ENCODE data around the gene BCL2L13.
A peak's percentile ranks its signal among the peaks of the same experiment; 100 is the strongest.
"Not testable (repeated sequence)": the region's sequence is repeated elsewhere in the genome, so short reads cannot be mapped to it uniquely, and the experiment has no call there.

The BCL2L13 gene

DNA sequence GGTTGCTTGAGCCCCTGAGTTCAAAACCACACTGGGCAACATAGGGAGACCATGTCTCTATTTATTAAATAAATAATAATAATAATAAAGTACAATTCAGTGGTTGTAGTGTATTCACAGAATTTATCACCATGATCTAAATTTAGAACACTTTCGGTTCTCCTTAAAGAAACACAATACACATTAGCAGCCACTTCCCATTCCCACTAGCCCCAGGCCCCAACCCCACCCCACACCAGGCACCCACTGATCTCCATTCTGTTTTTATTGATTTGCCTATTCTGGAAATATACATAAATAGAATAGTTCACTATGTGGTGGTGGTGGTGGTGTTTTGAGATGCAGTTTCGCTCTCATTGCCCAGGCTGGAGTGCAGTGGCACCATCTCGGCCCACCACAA lies 45.7 kb downstream of the BCL2L13 start:
- no peaks in the 10 kb centered on the region for H3K27me3 ChIP-seq (ENCODE audit: low read depth)
- H3K4me1 ChIP-seq: no peaks in the 10 kb centered on the region
- no peak overlapping the region for H3K4me3 ChIP-seq
- peaks cover 16% of the 10 kb centered on the region for H3K36me3 ChIP-seq (replicated peaks)
- H3K9me3 ChIP-seq: no peaks in the 10 kb centered on the region
- no peak for DNase-seq (ENCODE audit: low spot score in 2 of 2)
- in situ Hi-C loops (cut with MboI; ENCODE audit: low sequenced_read_pairs): no loop called here

- no peaks in the 10 kb centered on the region for H3K4me1 ChIP-seq
- no peaks in the 10 kb centered on the region for H3K27me3 ChIP-seq (ENCODE audit: low read depth)
- in situ Hi-C loops (cut with MboI; ENCODE audit: low sequenced_read_pairs): no loop called here
- H3K9me3 ChIP-seq: peaks cover 2% of the 10 kb centered on the region; the same call in 1 of the 2 replicates
- no peak overlapping the region for H3K4me3 ChIP-seq
- DNase-seq (ENCODE audit: low spot score in 2 of 2): no peak
- peaks cover 9% of the 10 kb centered on the region for H3K36me3 ChIP-seq (replicated peaks)
These were observed 54.3 kb downstream of the BCL2L13 start for GRCh38 chr22:17692841-17693240.

DNA sequence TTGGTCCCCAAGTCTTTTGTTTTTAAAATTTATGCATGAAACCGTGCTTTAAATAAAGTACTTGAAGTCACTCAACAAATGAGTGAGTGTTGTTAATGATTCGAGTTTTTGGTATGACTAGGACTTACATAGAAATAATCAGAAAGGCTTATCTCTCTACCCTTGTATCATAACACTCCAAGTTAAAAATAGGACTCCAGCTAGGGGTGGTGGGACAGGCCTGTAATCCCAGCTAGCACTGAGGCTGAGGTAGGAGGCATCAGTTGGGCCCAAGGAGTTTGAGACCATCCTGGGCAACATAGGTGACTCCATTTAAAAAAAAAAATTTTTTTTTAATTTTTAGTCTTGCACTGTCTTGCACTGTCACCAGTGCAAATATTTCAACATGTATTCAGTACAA lies 55.6 kb downstream of the BCL2L13 start:
- peaks cover 4% of the 10 kb centered on the region for H3K4me1 ChIP-seq
- peaks cover 2% of the 10 kb centered on the region; the same call in 1 of the 2 replicates for H3K9me3 ChIP-seq
- H3K27me3 ChIP-seq (ENCODE audit: low read depth): no peaks in the 10 kb centered on the region
- no peak overlapping the region for H3K4me3 ChIP-seq
- H3K36me3 ChIP-seq (replicated peaks): peaks cover 5% of the 10 kb centered on the region
- in situ Hi-C loops (cut with MboI; ENCODE audit: low sequenced_read_pairs): no loop called here
- no peak for DNase-seq (ENCODE audit: low spot score in 2 of 2)

GRCh38 chr22:17694752-17695151 lies 56.2 kb downstream of the BCL2L13 start:
- in situ Hi-C loops (cut with MboI; ENCODE audit: low sequenced_read_pairs): no loop called here
- Histone ChIP-seq H3K36me3 (replicated peaks) (0 out of 2 replicates have a peak, but pooled peaks cover 2% of the 10 kb centered on the region), H3K27me3 (ENCODE audit: low read depth) (no peaks in the 10 kb centered on the region), H3K4me3 (no peak overlapping the region), H3K4me1 (peaks cover 8% of the 10 kb centered on the region), H3K9me3 (peaks cover 2% of the 10 kb centered on the region; the same call in 1 of the 2 replicates)
- DNase-seq (ENCODE audit: low spot score in 2 of 2): no peak

DNA sequence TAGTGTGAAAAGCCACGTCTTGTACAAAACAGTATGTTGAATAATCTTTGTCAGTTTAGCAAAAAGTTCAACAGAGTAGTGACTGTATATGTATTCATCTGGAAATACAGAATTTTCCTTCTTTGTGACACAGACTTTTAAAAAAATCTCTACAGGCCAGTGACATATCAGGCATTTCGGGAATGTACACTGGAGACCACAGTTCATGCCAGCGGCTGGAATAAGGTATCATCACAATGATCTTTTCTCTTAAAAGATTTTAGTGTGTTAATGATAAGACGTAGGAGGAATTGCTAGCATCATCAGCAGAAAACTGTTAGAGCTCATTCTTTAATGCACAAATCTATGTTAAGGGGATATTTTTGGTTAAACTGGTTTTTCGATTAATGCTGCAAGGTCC lies 57.4 kb downstream of the BCL2L13 start:
- 0 out of 2 replicates have a peak, but pooled peaks cover 2% of the 10 kb centered on the region for H3K36me3 ChIP-seq (replicated peaks)
- in situ Hi-C loops (cut with MboI; ENCODE audit: low sequenced_read_pairs): no loop called here
- H3K9me3 ChIP-seq: peaks cover 2% of the 10 kb centered on the region; the same call in 1 of the 2 replicates
- H3K27me3 ChIP-seq (ENCODE audit: low read depth): no peaks in the 10 kb centered on the region
- H3K4me1 ChIP-seq: peaks cover 20% of the 10 kb centered on the region
- DNase-seq (ENCODE audit: low spot score in 2 of 2): no peak
- H3K4me3 ChIP-seq: no peak overlapping the region

- DNase-seq (ENCODE audit: low spot score in 2 of 2); in situ Hi-C loops (cut with MboI; ENCODE audit: low sequenced_read_pairs); H3K9me3 ChIP-seq; H3K36me3 ChIP-seq (replicated peaks); H3K27me3 ChIP-seq (ENCODE audit: low read depth); H3K4me3 ChIP-seq: not testable (repeated sequence)
- peaks cover 24% of the 10 kb centered on the region for H3K4me1 ChIP-seq
These were observed 58.6 kb downstream of the BCL2L13 start for GRCh38 chr22:17697196-17697595.

DNA sequence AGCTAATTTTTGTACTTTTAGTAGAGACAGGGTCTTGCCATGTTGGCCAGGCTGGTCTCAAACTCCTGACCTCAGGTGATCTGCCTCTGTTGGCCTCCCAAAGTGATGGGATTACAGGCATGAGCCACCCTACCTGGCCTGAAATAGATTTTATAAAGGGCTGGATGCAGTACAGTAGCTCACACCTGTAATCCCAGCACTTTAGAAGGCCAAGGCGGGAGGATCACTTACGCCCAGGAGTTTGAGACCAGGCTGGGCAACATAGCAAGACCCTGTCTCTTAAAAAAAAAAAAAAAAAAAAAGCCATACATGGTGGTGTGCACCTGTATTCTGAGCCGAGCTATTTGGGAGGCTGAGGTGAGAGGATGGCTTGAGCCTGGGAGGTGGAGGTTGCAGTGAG lies 59.7 kb downstream of the BCL2L13 start:
- in situ Hi-C loops (cut with MboI; ENCODE audit: low sequenced_read_pairs); H3K9me3 ChIP-seq; H3K4me3 ChIP-seq; DNase-seq (ENCODE audit: low spot score in 2 of 2); H3K36me3 ChIP-seq (replicated peaks); H3K27me3 ChIP-seq (ENCODE audit: low read depth): not testable (repeated sequence)
- peaks cover 24% of the 10 kb centered on the region for H3K4me1 ChIP-seq

DNA sequence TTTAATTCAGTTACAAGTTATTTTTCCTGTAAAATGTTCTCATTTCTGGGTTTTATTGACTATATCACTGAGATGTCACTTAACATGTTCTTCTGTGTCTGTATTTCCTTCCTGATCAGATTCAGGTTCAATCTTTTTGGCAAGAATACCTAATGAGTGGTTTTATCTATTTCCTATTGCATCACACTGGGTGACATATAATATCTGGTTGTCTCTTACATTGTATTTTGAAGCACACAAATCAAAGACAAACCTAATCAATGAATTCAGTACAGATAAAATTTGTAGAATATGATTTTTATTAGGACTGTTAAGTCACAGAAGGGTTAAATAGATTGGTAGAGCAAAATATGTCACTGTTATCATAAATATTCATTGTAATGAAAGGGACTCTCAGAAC lies 60.4 kb downstream of the BCL2L13 start:
- Histone ChIP-seq H3K4me3 (no peak overlapping the region), H3K9me3 (peaks cover 2% of the 10 kb centered on the region; the same call in 1 of the 2 replicates), H3K36me3 (replicated peaks) (no peaks in the 10 kb centered on the region), H3K27me3 (ENCODE audit: low read depth) (no peaks in the 10 kb centered on the region), H3K4me1 (peaks cover 24% of the 10 kb centered on the region)
- in situ Hi-C loops (cut with MboI; ENCODE audit: low sequenced_read_pairs): no loop called here
- no peak for DNase-seq (ENCODE audit: low spot score in 2 of 2)

DNA sequence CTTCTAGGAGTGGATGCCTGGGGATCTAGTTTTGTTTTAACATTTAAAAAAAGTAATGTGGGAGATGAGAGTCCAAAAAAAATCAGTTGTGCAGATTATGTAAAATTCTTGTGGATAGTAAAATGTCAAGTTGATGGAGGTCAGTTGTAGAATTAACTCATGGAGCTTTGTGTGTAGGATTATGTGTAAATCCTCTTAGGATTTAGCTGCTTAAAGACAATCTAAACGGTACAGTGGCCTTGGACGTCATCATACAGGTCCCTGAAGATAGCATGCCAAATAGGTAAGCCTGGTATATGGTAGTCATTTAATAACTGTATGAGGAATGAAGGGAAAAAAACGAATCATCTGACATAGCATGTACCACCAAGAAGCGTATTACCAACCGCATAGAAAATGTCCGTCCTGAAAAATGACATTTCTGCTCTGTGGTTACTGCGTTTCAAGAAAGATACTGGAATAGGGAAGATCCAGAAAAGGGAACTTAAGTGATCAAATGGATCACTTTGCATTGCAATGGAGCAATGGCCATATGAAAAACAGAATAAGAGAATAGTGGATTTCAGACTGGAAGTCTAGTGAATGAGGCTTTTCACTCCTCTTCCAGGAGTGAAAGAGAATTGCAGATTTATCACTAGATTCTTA lies 61.3 kb downstream of the BCL2L13 start:
- in situ Hi-C loops (cut with MboI; ENCODE audit: low sequenced_read_pairs): no loop called here
- peaks cover 24% of the 10 kb centered on the region for H3K4me1 ChIP-seq
- no peaks in the 10 kb centered on the region; the same call in 1 of the 2 replicates for H3K36me3 ChIP-seq (replicated peaks)
- peak; percentile 17 to 70 for DNase-seq (ENCODE audit: low spot score in 2 of 2)
- H3K27me3 ChIP-seq (ENCODE audit: low read depth): no peaks in the 10 kb centered on the region
- no peak overlapping the region for H3K4me3 ChIP-seq
- peaks cover 2% of the 10 kb centered on the region; the same call in 1 of the 2 replicates for H3K9me3 ChIP-seq

DNA sequence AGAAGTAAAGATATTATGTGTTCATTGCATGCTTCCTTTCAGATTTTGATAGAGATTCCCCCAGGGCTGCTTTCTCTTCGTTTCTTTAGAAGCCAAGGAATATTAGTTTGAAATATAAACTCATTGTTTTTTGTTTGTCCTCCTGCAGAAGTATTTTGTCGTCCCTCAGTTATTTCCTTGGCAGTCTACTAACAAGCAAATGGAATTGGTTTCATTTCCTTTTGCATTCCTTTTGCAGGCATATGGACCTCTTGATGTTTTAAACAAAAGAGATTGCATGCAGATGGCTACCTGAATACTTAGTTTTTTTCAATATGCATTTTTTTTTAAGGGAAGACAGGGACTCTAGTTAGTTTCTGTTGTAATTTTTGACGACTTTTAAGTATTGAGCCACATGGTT lies 62.2 kb downstream of the BCL2L13 start:
- in situ Hi-C loops (cut with MboI; ENCODE audit: low sequenced_read_pairs): no loop called here
- H3K4me1 ChIP-seq: peaks cover 24% of the 10 kb centered on the region
- H3K9me3 ChIP-seq: peaks cover 2% of the 10 kb centered on the region; the same call in 1 of the 2 replicates
- no peak for DNase-seq (ENCODE audit: low spot score in 2 of 2)
- no peak overlapping the region for H3K4me3 ChIP-seq
- H3K36me3 ChIP-seq (replicated peaks): no peaks in the 10 kb centered on the region; the same call in 1 of the 2 replicates
- no peaks in the 10 kb centered on the region for H3K27me3 ChIP-seq (ENCODE audit: low read depth)

DNA sequence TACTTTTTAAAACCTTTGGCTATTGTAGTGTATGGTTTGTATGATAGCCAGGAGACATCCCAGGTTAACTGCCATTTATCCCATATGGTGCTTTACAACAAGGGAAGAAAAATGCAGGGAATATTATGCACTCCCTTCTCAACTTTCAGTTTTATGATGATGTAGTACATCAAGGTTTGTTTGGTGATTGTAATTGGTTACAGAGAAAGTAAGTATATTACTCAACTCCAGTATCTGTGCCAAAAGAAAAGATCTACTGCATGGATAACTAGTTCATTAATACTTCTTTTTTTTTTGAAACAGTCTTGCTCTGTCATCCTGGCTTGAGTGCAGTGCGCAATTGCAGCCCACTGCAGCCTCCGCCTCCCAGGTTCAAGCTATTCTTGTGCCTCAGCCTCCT lies 65.3 kb downstream of the BCL2L13 start:
- H3K9me3 ChIP-seq: no peaks in the 10 kb centered on the region

DNA sequence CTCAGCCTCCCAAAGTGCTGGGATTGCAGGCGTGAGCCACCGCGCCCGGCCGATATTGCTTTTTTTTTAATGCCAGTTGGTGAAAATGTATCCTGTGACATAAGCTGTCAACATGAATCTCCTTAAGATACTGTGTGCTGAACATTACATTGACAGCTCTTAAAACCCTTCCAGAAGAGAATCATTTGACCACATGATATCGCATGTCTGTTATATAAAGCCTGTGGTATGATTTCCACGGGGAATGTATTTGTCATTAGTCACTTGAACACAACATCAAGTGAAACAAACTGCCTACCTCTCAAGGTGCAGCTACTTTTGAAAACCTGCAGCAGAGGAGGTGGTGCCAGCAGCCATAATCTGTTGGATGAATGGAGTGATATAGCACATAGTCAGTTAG lies 67.0 kb downstream of the BCL2L13 start:
- H3K4me3 ChIP-seq: no peak overlapping the region
- H3K4me1 ChIP-seq: peaks cover 10% of the 10 kb centered on the region

More for the DNA sequence above, 65.3 kb downstream of the BCL2L13 start:
- Histone ChIP-seq H3K4me3 (no peak overlapping the region), H3K27me3 (ENCODE audit: low read depth) (no peaks in the 10 kb centered on the region), H3K4me1 (peaks cover 26% of the 10 kb centered on the region), H3K36me3 (replicated peaks) (peaks cover 4% of the 10 kb centered on the region)
- in situ Hi-C loops (cut with MboI; ENCODE audit: low sequenced_read_pairs): no loop called here
- DNase-seq (ENCODE audit: low spot score in 2 of 2): no peak

DNA sequence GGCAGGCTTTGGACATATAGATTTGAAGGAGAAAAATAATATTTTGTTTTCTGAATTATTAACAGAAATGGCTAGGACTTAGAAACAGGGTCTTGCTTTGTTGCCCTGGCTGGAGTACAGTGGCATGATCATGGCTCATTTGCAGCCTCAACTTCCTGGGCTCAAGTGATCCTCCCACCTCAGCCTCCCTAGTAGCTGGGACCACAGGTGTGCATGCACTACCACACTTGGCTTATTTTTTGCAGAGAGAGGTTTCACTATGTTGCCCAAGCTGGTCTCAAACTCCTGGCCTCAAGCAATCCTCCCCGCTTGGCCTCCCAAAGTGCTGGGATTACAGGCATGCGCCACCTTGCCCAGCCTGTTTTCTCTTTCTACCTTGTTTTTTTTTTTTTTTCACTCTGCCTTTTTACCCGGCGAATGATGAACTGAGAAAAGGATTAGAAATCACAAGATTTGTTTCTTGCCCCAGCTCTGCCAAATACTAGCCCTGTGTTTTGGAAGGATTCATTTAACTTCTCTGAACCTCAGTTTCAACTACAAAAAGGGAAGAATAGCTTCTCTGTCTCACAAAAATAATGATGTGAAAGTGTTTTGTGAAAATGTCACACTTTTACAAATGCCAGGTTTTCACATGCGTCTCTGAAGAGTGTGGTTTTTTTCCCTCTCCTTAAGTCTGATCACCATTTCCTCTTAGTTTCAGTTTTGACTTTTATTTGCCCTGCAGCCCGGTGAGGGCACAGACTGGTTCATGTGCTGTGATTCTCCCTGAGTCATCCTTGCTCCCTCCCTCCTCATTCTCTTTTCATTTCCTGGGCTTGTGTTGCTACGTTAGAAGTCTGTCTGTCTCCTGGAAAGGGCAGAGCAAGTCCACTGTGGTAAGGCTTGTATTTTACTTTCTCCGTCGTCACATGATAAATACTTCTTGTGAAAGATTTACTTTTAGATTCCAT lies 67.7 kb downstream of the BCL2L13 start:
- Histone ChIP-seq H3K36me3 (replicated peaks) (peaks cover 4% of the 10 kb centered on the region), H3K27me3 (ENCODE audit: low read depth) (no peaks in the 10 kb centered on the region), H3K9me3 (no peaks in the 10 kb centered on the region), H3K4me1 (peaks cover 3% of the 10 kb centered on the region), H3K4me3 (no peak overlapping the region)
- in situ Hi-C loops (cut with MboI; ENCODE audit: low sequenced_read_pairs): no loop called here
- no peak for DNase-seq (ENCODE audit: low spot score in 2 of 2)

More for the DNA sequence above, 67.0 kb downstream of the BCL2L13 start:
- in situ Hi-C loops (cut with MboI; ENCODE audit: low sequenced_read_pairs): no loop called here
- Histone ChIP-seq H3K27me3 (ENCODE audit: low read depth) (no peaks in the 10 kb centered on the region), H3K9me3 (no peaks in the 10 kb centered on the region), H3K36me3 (replicated peaks) (peaks cover 4% of the 10 kb centered on the region)
- DNase-seq (ENCODE audit: low spot score in 2 of 2): no peak

DNA sequence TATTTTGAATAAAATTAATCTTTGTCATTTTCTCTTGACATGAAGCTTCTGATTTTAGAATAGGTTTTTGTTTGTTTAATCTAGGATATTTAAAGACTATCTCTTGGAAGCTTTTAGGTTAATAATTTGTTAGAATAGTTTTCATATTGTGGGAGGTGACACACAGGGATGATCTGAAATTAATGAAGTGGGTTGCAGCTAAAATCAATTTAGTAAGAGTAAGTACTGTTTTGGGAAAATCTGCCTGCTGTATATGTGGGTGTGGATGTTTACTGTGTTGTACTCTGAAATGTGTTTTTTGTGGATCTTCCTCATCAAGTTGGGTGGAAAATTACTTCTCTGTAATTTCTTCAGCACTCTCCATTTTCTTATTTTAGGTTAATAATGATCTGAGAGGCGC lies 68.4 kb downstream of the BCL2L13 start:
- no peaks in the 10 kb centered on the region for H3K9me3 ChIP-seq
- peaks cover 4% of the 10 kb centered on the region for H3K36me3 ChIP-seq (replicated peaks)
- in situ Hi-C loops (cut with MboI; ENCODE audit: low sequenced_read_pairs): no loop called here
- H3K4me3 ChIP-seq: no peak overlapping the region
- no peaks in the 10 kb centered on the region for H3K27me3 ChIP-seq (ENCODE audit: low read depth)
- no peak for DNase-seq (ENCODE audit: low spot score in 2 of 2)
- peaks cover 2% of the 10 kb centered on the region; the same call in 1 of the 2 replicates for H3K4me1 ChIP-seq

All from HAP-1 (cell line).